GM19438 (cell line): Measurements from ENCODE around the gene POU2F2.
"Not testable (repeated sequence)": the region's sequence is repeated elsewhere in the genome, so short reads cannot be mapped to it uniquely, and the experiment has no call there.

Source experiments
- ATAC-seq: cut with Tn5 transposase; IDR thresholded peaks from one replicate; pipeline ENCODE4 v1.9.1; 2021; ENCODE audit warnings: low read depth; ENCODE audit not compliant: unreplicated experiment

POU2F2 gene

GRCh38 chr19:42066075-42066754 lies 66.0 kb downstream of the POU2F2 start:
- ATAC-seq = no peak

- no peak for ATAC-seq
Observed at GRCh38 chr19:42065511-42065910, 66.7 kb downstream of the POU2F2 start.

- ATAC-seq = no peak
Observed at GRCh38 chr19:42065051-42065450, 67.2 kb downstream of the POU2F2 start.

- no peak for ATAC-seq
Observed at GRCh38 chr19:42064432-42064831, 67.8 kb downstream of the POU2F2 start.

- no peak for ATAC-seq
Observed at GRCh38 chr19:42062381-42062780, 69.9 kb downstream of the POU2F2 start.

- ATAC-seq = no peak
Observed at GRCh38 chr19:42060117-42060516, 72.1 kb downstream of the POU2F2 start.

GRCh38 chr19:42059196-42059595 lies 73.0 kb downstream of the POU2F2 start:
- no peak for ATAC-seq

- no peak for ATAC-seq
Observed at GRCh38 chr19:42057846-42058245, 74.4 kb downstream of the POU2F2 start.

GRCh38 chr19:42054205-42054604 lies 78.0 kb downstream of the POU2F2 start:
- ATAC-seq = no peak

- no peak for ATAC-seq
Observed at GRCh38 chr19:42053037-42053935, 79.0 kb downstream of the POU2F2 start.

GRCh38 chr19:42052241-42052863 lies 79.9 kb downstream of the POU2F2 start:
- ATAC-seq = no peak

- ATAC-seq = no peak
Observed at GRCh38 chr19:42051166-42052115, 80.8 kb downstream of the POU2F2 start.

- no peak for ATAC-seq
Observed at GRCh38 chr19:42048992-42049391, 83.3 kb downstream of the POU2F2 start.

GRCh38 chr19:42045575-42045974 lies 86.7 kb downstream of the POU2F2 start:
- ATAC-seq = no peak

GRCh38 chr19:42042455-42043170 lies 89.6 kb downstream of the POU2F2 start:
- no peak for ATAC-seq

- not testable (repeated sequence) for ATAC-seq
Observed at GRCh38 chr19:42040491-42040890, 91.8 kb downstream of the POU2F2 start.

GRCh38 chr19:42040031-42040430 lies 92.2 kb downstream of the POU2F2 start:
- ATAC-seq = no peak

- no peak for ATAC-seq
Observed at GRCh38 chr19:42038666-42039065, 93.6 kb downstream of the POU2F2 start.

- no peak for ATAC-seq
Observed at GRCh38 chr19:42037649-42038048, 94.6 kb downstream of the POU2F2 start.
